ENCODE data around the gene EOLA1.
"Not testable (repeated sequence)": the region's sequence is repeated elsewhere in the genome, so short reads cannot be mapped to it uniquely, and the experiment has no call there.

Gene EOLA1

DNA sequence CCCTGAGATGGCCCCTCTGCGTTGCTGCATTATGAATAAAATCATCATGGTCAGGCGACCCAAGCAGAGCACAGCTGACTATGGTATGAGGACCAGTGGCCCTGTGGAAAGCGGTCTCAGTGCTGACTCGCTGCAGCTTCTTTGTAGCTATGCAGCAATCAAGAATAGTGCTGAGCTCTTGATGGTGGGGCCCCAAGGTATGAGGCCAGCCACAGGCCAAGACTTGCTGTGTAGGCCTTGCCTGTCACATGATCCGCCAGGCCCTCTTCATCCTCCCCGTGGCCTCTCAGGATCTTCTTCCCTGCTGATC lies 11.1 kb downstream of the EOLA1 start:
- H3K4me1 Mint-ChIP-seq; H3K4me3 Mint-ChIP-seq; H3K9me3 Mint-ChIP-seq; H3K27me3 Mint-ChIP-seq; H3K27ac Mint-ChIP-seq (ENCODE audit: low read depth); H3K36me3 Mint-ChIP-seq (ENCODE audit: insufficient read depth); DNase-seq (ENCODE audit: low spot score in 2 of 2); ATAC-seq (replicated peaks; ENCODE audit: extremely low read depth, poor library complexity, severe bottlenecking): not testable (repeated sequence)

DNA sequence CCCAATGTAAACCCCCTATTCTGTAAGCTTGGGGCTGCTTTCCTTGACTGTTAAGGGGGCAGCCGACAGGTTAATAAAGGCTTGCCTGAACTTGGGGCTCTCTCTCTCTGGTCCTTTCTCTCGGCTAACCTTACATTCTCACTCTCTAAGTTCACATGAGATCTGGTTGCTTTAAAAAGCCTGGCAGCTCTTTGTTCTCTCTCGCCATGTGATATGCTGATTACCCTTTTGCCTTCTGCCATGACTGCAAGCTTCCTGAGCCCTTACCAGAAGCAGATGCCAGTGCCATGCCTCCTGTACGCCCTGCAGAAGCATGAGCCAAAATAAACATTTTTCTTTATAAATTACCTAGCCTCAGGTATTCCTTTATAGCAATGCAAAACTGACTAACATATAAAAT lies 14.4 kb downstream of the EOLA1 start:
- not testable (repeated sequence) for H3K9me3 Mint-ChIP-seq; H3K36me3 Mint-ChIP-seq (ENCODE audit: insufficient read depth); DNase-seq (ENCODE audit: low spot score in 2 of 2); ATAC-seq (replicated peaks; ENCODE audit: extremely low read depth, poor library complexity, severe bottlenecking); H3K27me3 Mint-ChIP-seq; H3K4me1 Mint-ChIP-seq; H3K27ac Mint-ChIP-seq (ENCODE audit: low read depth); H3K4me3 Mint-ChIP-seq

DNA sequence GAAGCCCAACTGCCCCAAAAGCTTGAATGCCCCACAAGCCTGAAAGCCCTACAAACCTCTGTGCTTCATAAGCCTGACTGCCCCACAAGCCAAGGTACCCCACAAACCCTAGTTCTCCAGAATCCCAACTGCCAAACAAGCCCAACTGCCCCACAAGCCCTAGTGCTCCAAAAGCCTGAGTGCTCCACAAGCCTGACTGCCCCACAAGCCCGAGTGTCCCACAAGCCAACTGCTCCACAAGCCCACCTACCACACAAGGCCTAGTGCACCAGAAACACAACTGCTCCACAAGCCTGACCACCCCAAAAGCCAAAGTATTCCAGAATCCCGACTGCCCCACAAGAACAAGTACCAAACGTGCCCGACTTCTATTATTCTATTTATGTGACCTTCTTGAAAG lies 22.5 kb downstream of the EOLA1 start:
- Mint-ChIP-seq H3K27ac (ENCODE audit: low read depth) (no peak overlapping the region), H3K4me3 (no peak overlapping the region), H3K36me3 (ENCODE audit: insufficient read depth) (no peaks in the 10 kb centered on the region), H3K4me1 (no peaks in the 10 kb centered on the region), H3K27me3 (no peaks in the 10 kb centered on the region), H3K9me3 (no peaks in the 10 kb centered on the region)
- ATAC-seq (replicated peaks; ENCODE audit: extremely low read depth, poor library complexity, severe bottlenecking) (no peak), DNase-seq (ENCODE audit: low spot score in 2 of 2) (no peak)

DNA sequence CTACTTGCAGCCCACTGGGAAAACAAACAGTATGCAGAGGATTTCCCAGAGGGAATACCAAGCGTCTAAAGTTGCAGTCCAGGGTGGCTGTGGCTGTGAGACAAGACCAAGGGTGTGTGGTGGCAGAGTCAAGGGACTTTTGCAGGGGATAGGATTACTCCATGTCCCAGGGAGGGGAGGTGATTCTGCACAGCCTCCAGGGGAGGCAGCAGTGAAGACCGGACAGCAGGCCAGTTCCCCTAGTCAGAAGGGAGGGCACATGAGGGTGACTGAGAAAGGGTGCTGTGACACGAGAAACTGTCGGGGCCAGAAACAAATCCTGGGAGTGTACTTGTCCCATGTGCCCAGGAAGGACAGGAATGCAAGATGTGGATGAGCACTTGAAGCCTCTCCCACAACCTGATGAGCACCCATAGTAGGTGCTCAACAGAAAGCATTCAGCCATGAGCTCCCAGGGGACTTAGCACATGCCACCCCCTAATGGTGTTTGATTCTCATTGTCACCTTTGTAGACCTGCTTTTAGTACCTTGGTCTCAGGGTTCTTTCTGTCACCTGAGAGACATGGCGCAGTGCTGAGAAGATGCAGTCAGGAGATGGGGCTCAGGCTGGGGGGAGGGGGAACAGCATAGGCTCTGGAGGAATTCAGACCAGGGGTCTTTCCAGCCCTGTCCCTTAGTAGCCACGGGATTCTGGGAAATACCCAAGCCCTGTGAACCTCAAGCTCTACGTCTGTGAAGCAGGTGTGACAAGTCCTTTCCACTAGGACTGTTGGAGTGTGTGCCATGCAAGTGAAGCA lies 27.0 kb downstream of the EOLA1 start:
- Mint-ChIP-seq H3K27me3 (peaks cover 6% of the 10 kb centered on the region), H3K4me3 (no peak overlapping the region), H3K36me3 (ENCODE audit: insufficient read depth) (no peaks in the 10 kb centered on the region), H3K27ac (ENCODE audit: low read depth) (no peak overlapping the region), H3K9me3 (no peaks in the 10 kb centered on the region), H3K4me1 (no peaks in the 10 kb centered on the region)
- ATAC-seq (replicated peaks; ENCODE audit: extremely low read depth, poor library complexity, severe bottlenecking) (no peak), DNase-seq (ENCODE audit: low spot score in 2 of 2) (no peak)

DNA sequence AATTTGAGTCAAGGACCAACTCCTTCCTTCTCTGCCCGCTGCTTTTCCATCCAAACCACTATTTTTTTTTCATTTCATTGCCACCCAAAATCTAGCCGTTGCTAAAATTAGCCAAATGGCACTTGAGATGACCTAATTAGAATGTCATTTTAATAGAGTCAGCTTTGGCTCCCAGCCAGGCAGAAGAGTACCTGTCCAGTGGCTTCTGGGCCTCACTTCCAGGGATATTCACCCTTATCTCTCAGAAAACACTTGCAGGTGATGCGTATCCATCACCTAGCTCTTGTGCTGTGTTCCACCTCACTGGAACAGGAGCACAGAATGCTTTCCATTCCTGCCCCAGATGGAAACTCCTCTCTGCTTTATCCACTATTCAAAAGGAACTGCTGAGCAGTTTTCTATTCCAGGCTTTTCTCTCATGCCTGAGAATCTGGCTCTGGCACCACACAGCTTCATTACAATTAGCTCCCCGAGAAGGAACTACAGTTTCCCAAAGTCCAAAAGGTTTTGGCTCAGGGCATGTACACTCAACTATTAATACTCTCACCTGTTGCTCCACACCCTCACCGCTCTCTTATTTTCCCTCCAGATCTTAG lies 28.0 kb downstream of the EOLA1 start:
- DNase-seq (ENCODE audit: low spot score in 2 of 2) (no peak), ATAC-seq (replicated peaks; ENCODE audit: extremely low read depth, poor library complexity, severe bottlenecking) (no peak)
- Mint-ChIP-seq H3K27ac (ENCODE audit: low read depth) (no peak overlapping the region), H3K27me3 (peaks cover 6% of the 10 kb centered on the region), H3K9me3 (no peaks in the 10 kb centered on the region), H3K4me3 (no peak overlapping the region), H3K36me3 (ENCODE audit: insufficient read depth) (no peaks in the 10 kb centered on the region), H3K4me1 (no peaks in the 10 kb centered on the region)

DNA sequence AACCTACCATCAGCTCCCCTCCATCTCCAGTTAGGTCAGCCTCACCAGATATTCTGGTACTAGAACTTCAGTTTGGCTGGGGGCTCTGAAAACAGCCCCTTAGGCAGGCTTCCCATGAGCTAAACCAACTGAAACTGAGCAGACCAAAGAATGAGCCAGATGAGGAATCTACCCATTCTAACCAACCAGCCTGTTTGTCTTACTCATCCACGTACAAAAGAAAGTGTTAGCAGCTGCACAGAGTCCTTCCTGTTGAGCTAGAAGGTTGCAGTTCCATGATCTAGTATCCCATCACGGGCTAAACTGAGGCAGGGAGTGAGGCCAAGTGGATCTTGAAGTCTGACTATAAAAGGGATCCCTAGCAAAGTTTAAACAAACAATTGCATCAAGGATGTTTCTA lies 29.0 kb downstream of the EOLA1 start:
- ATAC-seq (replicated peaks; ENCODE audit: extremely low read depth, poor library complexity, severe bottlenecking), result no peak
- no peaks in the 10 kb centered on the region for H3K4me1 Mint-ChIP-seq
- DNase-seq (ENCODE audit: low spot score in 2 of 2), result no peak
- H3K9me3 Mint-ChIP-seq, result no peaks in the 10 kb centered on the region
- H3K27me3 Mint-ChIP-seq, result peaks cover 6% of the 10 kb centered on the region
- no peak overlapping the region for H3K4me3 Mint-ChIP-seq
- H3K27ac Mint-ChIP-seq (ENCODE audit: low read depth), result no peak overlapping the region
- H3K36me3 Mint-ChIP-seq (ENCODE audit: insufficient read depth), result no peaks in the 10 kb centered on the region

DNA sequence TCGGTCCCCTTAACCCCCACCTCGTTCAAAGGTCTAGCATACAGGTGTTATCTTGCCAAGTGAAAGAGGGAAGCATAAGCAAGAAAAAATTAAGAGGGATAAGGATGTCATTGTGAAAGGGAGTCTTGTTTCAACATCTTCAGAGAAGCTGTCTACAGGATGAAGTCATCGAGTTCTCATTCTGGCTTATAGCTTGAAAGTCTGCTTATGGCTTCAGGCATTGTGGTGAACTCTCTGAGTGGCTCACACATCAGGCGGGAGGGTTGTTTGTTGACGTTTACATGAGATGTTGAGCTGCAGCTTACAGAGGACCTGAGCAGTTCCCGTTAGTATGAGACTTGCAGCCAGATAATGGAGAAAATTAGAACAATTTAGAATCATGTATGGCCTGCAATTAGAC lies 29.9 kb downstream of the EOLA1 start:
- H3K9me3 Mint-ChIP-seq, result no peaks in the 10 kb centered on the region
- no peaks in the 10 kb centered on the region for H3K36me3 Mint-ChIP-seq (ENCODE audit: insufficient read depth)
- DNase-seq (ENCODE audit: low spot score in 2 of 2) (no peak), ATAC-seq (replicated peaks; ENCODE audit: extremely low read depth, poor library complexity, severe bottlenecking) (no peak)
- no peaks in the 10 kb centered on the region for H3K4me1 Mint-ChIP-seq
- H3K27ac Mint-ChIP-seq (ENCODE audit: low read depth), result no peak overlapping the region
- no peak overlapping the region for H3K4me3 Mint-ChIP-seq
- H3K27me3 Mint-ChIP-seq, result peaks cover 6% of the 10 kb centered on the region

DNA sequence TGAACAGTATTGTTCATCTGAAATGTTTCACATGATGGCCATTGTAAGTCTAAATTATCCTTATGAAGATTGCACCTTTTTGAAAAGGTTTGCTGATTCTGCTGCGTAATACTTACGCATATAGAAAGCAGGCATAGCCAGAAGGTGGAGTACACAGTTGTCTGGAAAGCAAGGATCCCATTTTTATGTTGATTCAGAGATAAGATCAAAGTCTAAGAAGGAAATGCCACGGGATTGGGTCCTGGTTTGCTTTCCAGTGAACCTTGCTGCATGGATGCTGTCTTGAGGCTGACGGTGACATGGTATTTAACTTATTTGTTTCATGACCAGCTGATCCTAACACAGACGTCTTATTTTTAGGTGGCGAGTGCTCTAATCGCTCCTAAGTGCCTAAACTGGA lies 31.0 kb downstream of the EOLA1 start:
- Mint-ChIP-seq H3K4me1 (no peaks in the 10 kb centered on the region), H3K4me3 (no peak overlapping the region), H3K36me3 (ENCODE audit: insufficient read depth) (no peaks in the 10 kb centered on the region), H3K27me3 (peaks cover 6% of the 10 kb centered on the region), H3K9me3 (no peaks in the 10 kb centered on the region), H3K27ac (ENCODE audit: low read depth) (no peak overlapping the region)
- DNase-seq (ENCODE audit: low spot score in 2 of 2), result no peak
- ATAC-seq (replicated peaks; ENCODE audit: extremely low read depth, poor library complexity, severe bottlenecking), result no peak

DNA sequence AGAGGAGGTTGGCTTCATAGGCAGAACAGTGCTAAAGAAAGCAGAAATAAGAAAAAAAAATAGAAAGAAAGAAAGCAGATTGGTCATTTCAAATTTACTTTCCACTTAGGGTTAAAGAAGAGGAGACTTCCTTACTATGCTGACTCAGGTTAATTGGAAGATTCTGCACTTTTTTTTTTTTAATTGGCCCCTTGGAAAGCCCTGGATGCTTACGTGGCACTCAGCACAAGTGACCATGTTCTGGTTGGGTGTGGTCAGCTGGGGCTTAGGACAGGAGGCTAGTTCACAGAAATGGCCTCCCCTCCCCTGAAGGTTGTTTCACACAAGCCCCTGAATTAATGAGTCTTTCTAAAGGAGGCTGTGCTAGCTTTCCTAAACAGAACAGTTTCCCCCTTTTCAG lies 31.9 kb downstream of the EOLA1 start:
- H3K4me3 Mint-ChIP-seq, result no peak overlapping the region
- no peaks in the 10 kb centered on the region for H3K4me1 Mint-ChIP-seq
- no peaks in the 10 kb centered on the region for H3K36me3 Mint-ChIP-seq (ENCODE audit: insufficient read depth)
- ATAC-seq (replicated peaks; ENCODE audit: extremely low read depth, poor library complexity, severe bottlenecking), result no peak
- no peak overlapping the region for H3K27ac Mint-ChIP-seq (ENCODE audit: low read depth)
- no peak for DNase-seq (ENCODE audit: low spot score in 2 of 2)
- H3K27me3 Mint-ChIP-seq, result peaks cover 6% of the 10 kb centered on the region
- H3K9me3 Mint-ChIP-seq, result no peaks in the 10 kb centered on the region

DNA sequence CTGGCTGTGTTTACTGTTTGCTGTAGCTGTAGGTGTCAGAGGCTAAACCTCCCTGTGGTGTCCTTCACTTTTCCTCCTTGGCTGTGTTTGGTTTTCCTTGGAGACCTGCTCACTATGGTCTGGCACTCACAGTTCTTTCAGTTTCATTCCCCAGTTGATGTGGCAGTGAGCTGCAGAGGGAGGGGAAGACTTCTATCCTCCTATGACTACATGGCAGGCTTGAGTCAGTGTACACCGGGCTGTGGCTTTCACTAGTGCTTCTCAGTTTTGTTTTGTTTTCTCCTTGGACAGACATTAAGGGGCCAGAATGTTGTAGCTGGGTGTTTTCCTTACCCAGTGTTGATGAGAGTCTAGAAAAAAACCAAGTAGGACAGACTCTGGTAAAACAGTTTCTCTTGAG lies 32.6 kb downstream of the EOLA1 start:
- H3K27me3 Mint-ChIP-seq; H3K36me3 Mint-ChIP-seq (ENCODE audit: insufficient read depth); H3K27ac Mint-ChIP-seq (ENCODE audit: low read depth); DNase-seq (ENCODE audit: low spot score in 2 of 2); H3K4me1 Mint-ChIP-seq; H3K4me3 Mint-ChIP-seq; H3K9me3 Mint-ChIP-seq: not testable (repeated sequence)
- peak; percentile 72 for ATAC-seq (replicated peaks; ENCODE audit: extremely low read depth, poor library complexity, severe bottlenecking)

DNA sequence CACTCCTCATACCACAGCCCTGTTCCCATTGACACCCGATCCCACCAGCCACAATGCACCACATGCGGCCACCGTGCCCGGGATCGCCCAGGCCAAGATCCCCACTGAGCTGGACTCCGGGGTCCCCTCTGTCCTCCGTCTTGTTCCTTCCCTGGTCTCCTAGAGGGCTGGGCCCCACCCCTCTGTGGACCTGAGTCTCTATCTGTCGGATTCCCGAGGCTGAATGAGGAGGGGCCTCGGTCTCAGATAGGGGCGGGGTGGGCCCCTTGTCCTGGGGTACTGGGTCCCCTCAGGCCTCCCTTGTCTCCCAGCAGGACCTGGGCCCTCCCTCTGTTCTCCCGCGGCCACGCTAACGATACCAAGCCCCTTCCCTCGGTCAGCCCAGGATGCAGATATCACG lies 44.8 kb downstream of the EOLA1 start:
- not testable (repeated sequence) for ATAC-seq (replicated peaks; ENCODE audit: extremely low read depth, poor library complexity, severe bottlenecking); H3K4me3 Mint-ChIP-seq; H3K36me3 Mint-ChIP-seq (ENCODE audit: insufficient read depth)

DNA sequence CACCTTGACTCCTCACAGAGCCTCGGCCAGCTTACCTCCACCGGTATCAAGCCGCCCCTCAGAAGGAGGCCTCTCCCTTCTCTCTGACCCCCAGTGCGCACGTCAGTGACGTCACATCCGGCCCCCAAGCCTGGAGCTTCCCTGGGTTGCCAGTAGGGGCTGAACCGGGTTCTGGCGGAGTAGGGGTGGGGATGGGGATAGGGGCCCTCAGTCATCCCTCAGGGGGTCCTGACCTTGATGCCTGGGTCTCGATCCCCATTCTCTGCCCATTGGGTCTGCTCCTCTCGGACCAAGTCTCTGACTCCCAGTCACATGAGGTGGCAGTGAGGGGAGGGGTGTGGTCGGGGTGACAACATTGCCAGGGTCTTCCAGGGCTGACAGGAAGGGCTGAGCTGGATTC lies 46.5 kb downstream of the EOLA1 start, which contains the start of gene MAGEA9B:
Gene MAGEA9B, minus strand, starts transcription at position 101 of the 400 bp plus-strand sequence. CDS start 4,280 bp downstream, outside the sequence.
- H3K27me3 Mint-ChIP-seq; H3K36me3 Mint-ChIP-seq (ENCODE audit: insufficient read depth); H3K4me1 Mint-ChIP-seq; H3K9me3 Mint-ChIP-seq; DNase-seq (ENCODE audit: low spot score in 2 of 2); H3K27ac Mint-ChIP-seq (ENCODE audit: low read depth); ATAC-seq (replicated peaks; ENCODE audit: extremely low read depth, poor library complexity, severe bottlenecking); H3K4me3 Mint-ChIP-seq: not testable (repeated sequence)

More for the DNA sequence above, 44.8 kb downstream of the EOLA1 start:
- DNase-seq (ENCODE audit: low spot score in 2 of 2); H3K27ac Mint-ChIP-seq (ENCODE audit: low read depth); H3K27me3 Mint-ChIP-seq; H3K9me3 Mint-ChIP-seq; H3K4me1 Mint-ChIP-seq: not testable (repeated sequence)

DNA sequence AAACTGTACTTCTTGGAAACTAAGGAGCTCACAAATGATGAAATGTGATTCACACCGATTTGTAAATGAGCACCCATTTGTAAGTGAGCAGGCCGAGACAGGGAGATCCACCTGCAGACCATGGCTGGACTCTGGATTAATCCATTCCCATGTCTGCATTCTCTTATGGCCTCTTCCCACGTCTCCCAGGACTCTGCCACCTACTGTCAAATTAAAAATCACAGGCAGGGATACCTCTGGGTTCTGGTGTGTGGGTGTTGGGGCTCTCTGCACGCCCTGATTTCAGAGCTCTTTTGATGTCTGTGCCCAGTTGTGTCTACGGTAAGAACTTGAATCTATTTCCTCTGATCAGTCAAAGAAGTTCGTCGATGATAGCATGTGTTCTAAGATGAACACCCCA lies 50.2 kb downstream of the EOLA1 start:
- H3K27me3 Mint-ChIP-seq; H3K4me1 Mint-ChIP-seq; H3K9me3 Mint-ChIP-seq; H3K36me3 Mint-ChIP-seq (ENCODE audit: insufficient read depth); DNase-seq (ENCODE audit: low spot score in 2 of 2); H3K27ac Mint-ChIP-seq (ENCODE audit: low read depth); ATAC-seq (replicated peaks; ENCODE audit: extremely low read depth, poor library complexity, severe bottlenecking); H3K4me3 Mint-ChIP-seq: not testable (repeated sequence)
